B cell (primary cell): ENCODE measurements around the gene TSC22D4. TPM values are rescaled to one million over a fixed set of nuclear protein-coding genes. Genes with fewer than 3 reads are reported as not detected.

Experiments used
- ATAC-seq: fragments of 200-7000 bp; cut with Tn5 transposase; one replicate; pipeline ENCODE4 v1.10.0; 2021; ENCODE audit warnings: low read depth, mild to moderate bottlenecking, moderate number of reproducible peaks, moderate library complexity
- CTCF ChIA-PET: fragments of 350-600 bp; sonication (Branson Sonifier 250); formaldehyde crosslinking; loops from one replicate; lab custom pipeline; 2021; ENCODE audit warnings: antibody characterized with exemption, inconsistent platforms; lab: Charles Lee
- POLR2A ChIA-PET: fragments of 350-600 bp; sonication (Branson Sonifier 250); formaldehyde crosslinking; loops from one replicate; lab custom pipeline; 2021; ENCODE audit warnings: antibody characterized with exemption; lab: Charles Lee
- DNase-seq: peaks from one replicate; pipeline ENCODE4 v3.0.0; 2013
- H2AFZ ChIP-seq: 2 replicates; pipeline ENCODE4 v1.6.1; 2012; ENCODE audit warnings: mild to moderate bottlenecking, low read depth, low read length; ENCODE audit not compliant: insufficient read depth, poor library complexity, severe bottlenecking
- H3K27ac ChIP-seq, 2 donors: 1 replicate in 1 of 2; 2 replicates in 1 of 2; pipeline ENCODE4 v1.5.1; 2012 to 2013; ENCODE audit warnings: low read length in 2 of 2, mild to moderate bottlenecking in 2 of 2, moderate library complexity in 1 of 2
- H3K27me3 ChIP-seq, 4 experiments: fragments of 200-600 bp in 1 of 4; sonication (generic) in 1 of 4; replicated peaks in 1 of 4; 1 replicate in 2 of 4; 2 replicates in 2 of 4; pipeline versions ENCODE4 v1.6.1 to v1.7.0; 2013 to 2016; ENCODE audit warnings: low read length in 3 of 4, mild to moderate bottlenecking in 2 of 4, mixed read lengths in 1 of 4, moderate library complexity in 1 of 4; ENCODE audit not compliant: insufficient read depth in 4 of 4, control insufficient read depth in 3 of 4; ENCODE audit errors: control extremely low read depth in 1 of 4
- H3K36me3 ChIP-seq, 2 experiments: replicated peaks in 1 of 2; 1 replicate in 1 of 2; 2 replicates in 1 of 2; pipeline versions ENCODE4 v1.6.1 to v1.7.1; 2013; ENCODE audit warnings: low read length in 1 of 2; ENCODE audit not compliant: insufficient read depth in 2 of 2, control insufficient read depth in 1 of 2; ENCODE audit errors: control extremely low read depth in 1 of 2, extremely low read depth in 1 of 2
- H3K4me1 ChIP-seq, 2 donors: fragments of 200-600 bp in 1 of 2; sonication (generic) in 1 of 2; 1 replicate in 1 of 2; 2 replicates in 1 of 2; pipeline versions ENCODE4 v1.5.1 to v1.6.1; 2013 to 2017; ENCODE audit warnings: low read length in 2 of 2; ENCODE audit not compliant: control insufficient read depth in 2 of 2, insufficient read depth in 2 of 2
- H3K4me2 ChIP-seq: replicated peaks from 2 replicates; pipeline ENCODE3; 2012; ENCODE audit warnings: mild to moderate bottlenecking, low read depth, low read length; ENCODE audit not compliant: poor library complexity, severe bottlenecking
- H3K4me3 ChIP-seq, 5 experiments: fragments of 200-600 bp in 1 of 5; sonication (generic) in 1 of 5; 1 replicate in 3 of 5; 2 replicates in 2 of 5; pipeline versions ENCODE4 v1.5.1 to v1.7.0; 2011 to 2016; ENCODE audit warnings: low read length in 4 of 5, mild to moderate bottlenecking in 4 of 5, low read depth in 2 of 5, control low read depth in 1 of 5, moderate library complexity in 1 of 5; ENCODE audit not compliant: insufficient read depth in 1 of 5; ENCODE audit errors: control extremely low read depth in 1 of 5, extremely low read depth in 1 of 5
- H3K79me2 ChIP-seq: fragments of 200-600 bp; sonication (generic); one replicate; pipeline ENCODE4 v1.6.0; 2016; ENCODE audit warnings: low read length; ENCODE audit not compliant: control insufficient read depth, insufficient read depth
- H3K9ac ChIP-seq: fragments of 200-600 bp; sonication (generic); 2 replicates; pipeline ENCODE4 v1.6.1; 2017; ENCODE audit warnings: mild to moderate bottlenecking, low read length, moderate library complexity
- H3K9me3 ChIP-seq, 3 donors: one replicate each; pipeline versions ENCODE4 v1.6.1 to v1.7.1; 2013; ENCODE audit warnings: low read length in 2 of 3; ENCODE audit not compliant: control insufficient read depth in 2 of 3, insufficient read depth in 1 of 3; ENCODE audit errors: control extremely low read depth in 1 of 3
- H4K20me1 ChIP-seq: 2 replicates; pipeline ENCODE4 v1.6.0; 2012; ENCODE audit warnings: mild to moderate bottlenecking, low read length; ENCODE audit not compliant: insufficient read depth, control insufficient read depth, poor library complexity, severe bottlenecking
- H3K27ac Mint-ChIP-seq: one replicate; pipeline ENCODE4 v1.8.0; 2021; ENCODE audit warnings: mixed read lengths
- H3K27me3 Mint-ChIP-seq: one replicate; pipeline ENCODE4 v1.8.0; 2021; ENCODE audit warnings: mixed read lengths
- H3K4me1 Mint-ChIP-seq: one replicate; pipeline ENCODE4 v1.8.0; 2021; ENCODE audit warnings: mixed read lengths
- H3K4me3 Mint-ChIP-seq: one replicate; pipeline ENCODE4 v1.8.0; 2021; ENCODE audit warnings: mixed read lengths
- H3K9me3 Mint-ChIP-seq: one replicate; pipeline ENCODE4 v1.8.0; 2022; ENCODE audit warnings: mixed read lengths; ENCODE audit not compliant: insufficient read depth
- EZH2 ChIP-seq: IDR thresholded peaks from 2 replicates; pipeline ENCODE4 v1.6.1; 2012; ENCODE audit warnings: borderline replicate concordance, low read depth, mild to moderate bottlenecking, moderate library complexity, low read length; ENCODE audit not compliant: insufficient read depth, poor library complexity, severe bottlenecking
- WGBS: methylation state at CpG from one replicate; pipeline ENCODE4 v1.1.5; 2013; ENCODE audit warnings: missing lambda C conversion rate; ENCODE audit not compliant: insufficient coverage; 5-methylcytosine and 5-hydroxymethylcytosine counted together
- intact Hi-C: fragments of 100-400 bp; cut with micrococcal nuclease; formaldehyde crosslinking; loops from one replicate; pipeline ENCODE4 v1.10.0; 2022
- polyA plus RNA-seq: library from polyadenylated mRNA; depleted of rRNA; stranded (reverse); fragments of >200 nt; gene quantifications from 2 replicates; pipeline ENCODE4 v1.2.3, GENCODE V29; 2012
- total RNA-seq, 2 donors: library from RNA; stranded (reverse); fragments of 120-200 nt in 1 of 2; gene quantifications; 1 replicate in 1 of 2; 2 replicates in 1 of 2; pipeline versions ENCODE4 v1.2.3 to v1.2.4, GENCODE V29; 2013 to 2022
- TF ChIP-seq, protein P1 (sequence below): fragments of 200-600 bp; IDR thresholded peaks from one replicate; pipeline ENCODE4 v1.8.0; 2022; ENCODE audit warnings: antibody characterized with exemption, mild to moderate bottlenecking

The TSC22D4 gene
- total and polyA plus RNA-seq, 2 donors (not counting 1 experiment from before 2014, with no cell fraction given) = 80.2 to 92.8 TPM

DNA sequence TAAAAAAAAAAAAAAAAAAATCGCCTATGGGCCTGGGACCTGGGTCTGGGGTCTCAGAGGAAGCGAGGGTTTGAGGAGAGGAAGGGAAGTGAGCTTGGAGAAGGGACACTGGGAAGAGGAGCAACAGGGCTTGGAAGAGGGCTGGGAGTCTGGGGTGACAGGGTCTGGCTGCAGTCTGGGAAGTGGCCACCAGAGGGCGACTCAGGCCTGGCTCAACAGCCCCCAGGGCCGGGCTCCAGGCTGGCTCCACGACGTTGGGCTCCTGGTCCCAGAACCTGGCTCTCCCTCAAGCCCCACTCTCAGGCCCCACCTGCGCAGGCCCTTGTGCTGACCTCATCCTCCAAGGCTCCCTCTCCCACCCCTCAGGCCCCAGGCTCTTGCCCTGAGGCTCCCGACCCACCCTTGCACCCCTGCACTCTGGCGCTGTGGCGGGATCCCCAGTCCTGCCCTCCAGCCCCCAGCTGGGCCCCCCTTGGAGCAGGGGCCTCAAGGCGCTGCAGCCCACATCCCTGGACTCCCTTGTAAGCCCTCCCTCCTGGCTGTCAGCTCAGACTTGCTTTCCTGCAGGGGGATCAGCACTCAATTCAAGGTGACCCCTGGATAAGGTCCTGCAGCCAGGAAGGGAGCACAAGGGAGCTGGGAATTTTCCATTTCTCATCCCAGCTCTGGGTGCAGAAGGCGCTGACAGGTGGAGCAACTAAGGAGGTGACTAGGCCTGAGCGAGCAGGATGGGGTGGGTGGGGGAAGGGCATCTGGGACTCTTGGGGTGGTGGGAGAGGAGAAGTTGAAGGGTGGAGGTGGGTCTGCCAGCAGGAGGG, 9.6 kb downstream of the TSC22D4 start:
- 29% methylated on average over 9 of the region's 13 CpGs for WGBS
- CTCF ChIA-PET = interaction anchor here (0.7 to 4.3 kb wide), 30 partner anchors 8 to 383 kb away, joined by 3 to 80 read pairs (median 5); partner anchors contain the start of genes FBXO24, NYAP1, SLC12A9 and TSC22D4
- Mint-ChIP-seq H3K27me3 (no peaks in the 10 kb centered on the region), H3K27ac (peak overlapping the region; percentile 53), H3K4me3 (no peak overlapping the region), H3K4me1 (peaks cover 24% of the 10 kb centered on the region), H3K9me3 (no peaks in the 10 kb centered on the region)
- peak overlapping the region; percentile 17 for H3K4me2 ChIP-seq
- peaks cover 4 to 48% of the 10 kb centered on the region in 2 experiments for H3K36me3 ChIP-seq
- peaks cover 57% of the 10 kb centered on the region for H4K20me1 ChIP-seq
- no peak overlapping the region for H3K27ac ChIP-seq
- H3K4me1 ChIP-seq = peaks cover 9 to 21% of the 10 kb centered on the region in 2 donors
- H3K4me3 ChIP-seq = no peak overlapping the region
- H3K9me3 ChIP-seq = no peaks in the 10 kb centered on the region
- H3K27me3 ChIP-seq = no peaks in the 10 kb centered on the region
- no peak overlapping the region for H2AFZ ChIP-seq
- POLR2A ChIA-PET = interaction anchor here (0.6 to 0.8 kb wide), 4 partner anchors 9 to 303 kb away, joined by 3 to 4 read pairs (median 4); partner anchors contain the start of gene TSC22D4
- peak; percentile 84 for DNase-seq
- peak; percentile 90 for ATAC-seq
- intact Hi-C loops = loop anchor here (1.0 to 10.0 kb wide), 5 partner anchors 10 to 256 kb away; partner anchors contain the start of genes NYAP1, POP7 and TSC22D4
- peaks cover 25% of the 10 kb centered on the region for H3K79me2 ChIP-seq
- TF ChIP-seq EZH2 = no peak
- TF ChIP-seq, protein P1, sequence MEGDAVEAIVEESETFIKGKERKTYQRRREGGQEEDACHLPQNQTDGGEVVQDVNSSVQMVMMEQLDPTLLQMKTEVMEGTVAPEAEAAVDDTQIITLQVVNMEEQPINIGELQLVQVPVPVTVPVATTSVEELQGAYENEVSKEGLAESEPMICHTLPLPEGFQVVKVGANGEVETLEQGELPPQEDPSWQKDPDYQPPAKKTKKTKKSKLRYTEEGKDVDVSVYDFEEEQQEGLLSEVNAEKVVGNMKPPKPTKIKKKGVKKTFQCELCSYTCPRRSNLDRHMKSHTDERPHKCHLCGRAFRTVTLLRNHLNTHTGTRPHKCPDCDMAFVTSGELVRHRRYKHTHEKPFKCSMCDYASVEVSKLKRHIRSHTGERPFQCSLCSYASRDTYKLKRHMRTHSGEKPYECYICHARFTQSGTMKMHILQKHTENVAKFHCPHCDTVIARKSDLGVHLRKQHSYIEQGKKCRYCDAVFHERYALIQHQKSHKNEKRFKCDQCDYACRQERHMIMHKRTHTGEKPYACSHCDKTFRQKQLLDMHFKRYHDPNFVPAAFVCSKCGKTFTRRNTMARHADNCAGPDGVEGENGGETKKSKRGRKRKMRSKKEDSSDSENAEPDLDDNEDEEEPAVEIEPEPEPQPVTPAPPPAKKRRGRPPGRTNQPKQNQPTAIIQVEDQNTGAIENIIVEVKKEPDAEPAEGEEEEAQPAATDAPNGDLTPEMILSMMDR = peak; percentile 87
- no peak overlapping the region for H3K9ac ChIP-seq
